Measurements from ENCODE around the gene IGFBP2. TPM values are rescaled to one million over a fixed set of nuclear protein-coding genes. Genes with fewer than 3 reads are reported as not detected.

Gene IGFBP2
- total and polyA plus RNA-seq, 2 of the 13 experiments (the other 11 are each of a cell fraction or from before 2014, with no cell fraction given), result 2.0 to 5.8 TPM

DNA sequence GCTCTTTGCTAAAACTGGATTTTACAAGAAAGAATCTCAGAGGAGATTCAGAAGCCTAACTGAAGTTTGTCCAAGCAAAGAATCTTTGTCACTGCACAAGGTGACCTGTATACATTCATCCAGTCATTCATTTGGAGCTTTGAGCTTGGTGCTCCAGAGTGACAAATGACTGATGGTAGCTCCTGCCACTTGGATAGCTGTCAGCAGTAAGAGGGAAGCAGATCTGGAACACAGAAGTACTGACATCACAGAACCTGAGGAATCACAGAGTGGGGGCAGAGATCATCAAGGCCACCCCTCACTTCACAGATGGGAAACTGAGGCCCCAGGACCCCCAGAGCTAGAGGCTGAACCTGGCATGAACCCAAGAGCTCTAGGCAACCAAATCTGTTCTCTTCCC is 28.8 kb upstream of the IGFBP2 start (continued):
- TF ChIP-seq, protein P1, sequence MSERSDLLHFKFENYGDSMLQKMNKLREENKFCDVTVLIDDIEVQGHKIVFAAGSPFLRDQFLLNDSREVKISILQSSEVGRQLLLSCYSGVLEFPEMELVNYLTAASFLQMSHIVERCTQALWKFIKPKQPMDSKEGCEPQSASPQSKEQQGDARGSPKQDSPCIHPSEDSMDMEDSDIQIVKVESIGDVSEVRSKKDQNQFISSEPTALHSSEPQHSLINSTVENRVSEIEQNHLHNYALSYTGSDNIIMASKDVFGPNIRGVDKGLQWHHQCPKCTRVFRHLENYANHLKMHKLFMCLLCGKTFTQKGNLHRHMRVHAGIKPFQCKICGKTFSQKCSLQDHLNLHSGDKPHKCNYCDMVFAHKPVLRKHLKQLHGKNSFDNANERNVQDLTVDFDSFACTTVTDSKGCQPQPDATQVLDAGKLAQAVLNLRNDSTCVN (CRISPR knock-in tag; IDR thresholded peaks at IDR 0.05; ENCODE audit: borderline replicate concordance), result no peak
- no peak for TF ChIP-seq ZBTB7B (CRISPR knock-in tag; IDR thresholded peaks at IDR 0.05)
- TF ChIP-seq, protein P2, sequence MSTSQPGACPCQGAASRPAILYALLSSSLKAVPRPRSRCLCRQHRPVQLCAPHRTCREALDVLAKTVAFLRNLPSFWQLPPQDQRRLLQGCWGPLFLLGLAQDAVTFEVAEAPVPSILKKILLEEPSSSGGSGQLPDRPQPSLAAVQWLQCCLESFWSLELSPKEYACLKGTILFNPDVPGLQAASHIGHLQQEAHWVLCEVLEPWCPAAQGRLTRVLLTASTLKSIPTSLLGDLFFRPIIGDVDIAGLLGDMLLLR (CRISPR knock-in tag; IDR thresholded peaks at IDR 0.05), result no peak
- TF ChIP-seq ZNF274 (CRISPR knock-in tag; IDR thresholded peaks at IDR 0.05), result no peak
- TF ChIP-seq FOXC1 (CRISPR knock-in tag; IDR thresholded peaks at IDR 0.05; ENCODE audit: borderline replicate concordance), result no peak
- TF ChIP-seq, protein P3, sequence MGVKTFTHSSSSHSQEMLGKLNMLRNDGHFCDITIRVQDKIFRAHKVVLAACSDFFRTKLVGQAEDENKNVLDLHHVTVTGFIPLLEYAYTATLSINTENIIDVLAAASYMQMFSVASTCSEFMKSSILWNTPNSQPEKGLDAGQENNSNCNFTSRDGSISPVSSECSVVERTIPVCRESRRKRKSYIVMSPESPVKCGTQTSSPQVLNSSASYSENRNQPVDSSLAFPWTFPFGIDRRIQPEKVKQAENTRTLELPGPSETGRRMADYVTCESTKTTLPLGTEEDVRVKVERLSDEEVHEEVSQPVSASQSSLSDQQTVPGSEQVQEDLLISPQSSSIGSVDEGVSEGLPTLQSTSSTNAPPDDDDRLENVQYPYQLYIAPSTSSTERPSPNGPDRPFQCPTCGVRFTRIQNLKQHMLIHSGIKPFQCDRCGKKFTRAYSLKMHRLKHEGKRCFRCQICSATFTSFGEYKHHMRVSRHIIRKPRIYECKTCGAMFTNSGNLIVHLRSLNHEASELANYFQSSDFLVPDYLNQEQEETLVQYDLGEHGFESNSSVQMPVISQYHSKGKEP (CRISPR knock-in tag; IDR thresholded peaks at IDR 0.05), result no peak
- no peak for TF ChIP-seq DNMT1 (CRISPR knock-in tag; IDR thresholded peaks at IDR 0.05)
- TF ChIP-seq ZNF335 (CRISPR knock-in tag; IDR thresholded peaks at IDR 0.05), result no peak

DNA sequence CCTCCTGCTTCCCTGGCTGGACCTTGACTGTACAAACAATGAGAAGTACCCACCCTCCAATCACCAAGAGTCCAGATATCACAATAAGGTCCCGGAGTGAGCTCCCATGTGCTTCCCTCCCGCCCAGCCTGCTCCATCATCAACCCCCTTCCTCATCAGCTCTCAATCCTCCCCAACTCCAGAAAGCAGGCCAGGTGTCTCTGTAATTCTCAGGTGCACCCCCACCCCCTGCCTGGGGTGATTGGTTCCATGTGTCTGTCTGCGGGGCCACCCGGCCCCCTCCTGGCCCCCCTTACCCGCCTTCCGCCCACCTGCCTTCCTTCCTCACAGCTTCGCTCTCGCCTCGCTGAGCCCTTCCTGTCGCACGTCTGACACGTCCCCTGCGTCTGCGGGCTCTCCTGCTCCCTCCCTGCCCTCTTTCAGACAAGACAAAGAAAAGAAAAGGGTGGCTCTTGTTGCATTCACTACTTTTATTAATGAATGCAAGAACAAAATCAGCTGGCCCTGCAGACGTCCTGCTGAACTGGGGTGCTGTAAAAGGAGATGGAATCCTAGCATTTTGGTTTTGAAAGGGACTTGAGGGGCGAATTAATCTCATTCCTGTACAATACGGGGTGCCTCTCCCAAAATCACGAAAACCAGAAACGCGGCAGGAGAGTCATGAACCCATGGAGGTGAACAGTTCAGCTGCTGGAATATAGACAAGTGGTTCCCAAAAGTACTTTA is 26.5 kb upstream of the IGFBP2 start:
- ATAC-seq, result peak; percentile 55; the same call in 2 of the 3 replicates
- Histone ChIP-seq H3K27me3 (ENCODE audit: control insufficient read depth in 1 of 2, insufficient read depth in 2 of 2, low read length in 2 of 2) (peaks cover 0 to 54% of the 10 kb centered on the region in 2 experiments; a peak in 3 of 5 replicates), H4K20me1 (ENCODE audit: insufficient read depth, low read length) (no peaks in the 10 kb centered on the region), H3K27ac (ENCODE audit: extremely low read length, insufficient read depth, low read length) (no peak overlapping the region), H3K79me2 (ENCODE audit: insufficient read depth, low read length) (no peaks in the 10 kb centered on the region), H3K9ac (ENCODE audit: insufficient read depth, low read depth, low read length) (no peak overlapping the region), H3K36me3 (replicated peaks in 1 of 2; ENCODE audit: control insufficient read depth in 1 of 2, insufficient read depth in 2 of 2, low read length in 2 of 2) (no peaks in the 10 kb centered on the region), H3K4me2 (ENCODE audit: low read depth, low read length) (no peak overlapping the region), H3K9me3 (ENCODE audit: low read length) (no peaks in the 10 kb centered on the region), H3K4me3 (replicated peaks in 1 of 3; ENCODE audit: insufficient read depth in 1 of 3, low read depth in 2 of 3, low read length in 3 of 3) (no peak overlapping the region), H3K4me1 (ENCODE audit: insufficient read depth, low read length) (peaks cover 18% of the 10 kb centered on the region), H2AFZ (ENCODE audit: low read length) (no peak overlapping the region)
- intact Hi-C loops (cut with micrococcal nuclease; ENCODE audit: unreplicated experiment) (no loop called here), in situ Hi-C loops (cut with HindIII; ENCODE audit: extremely low pct_ligation_motif_present, low pct_unique_long_range_greater_than_20kb) (no loop called here)
- WGBS (ENCODE audit: low lambda C conversion rate), result 51% methylated on average over 20 of the region's 20 CpGs
- no TSS peak for BruUV-seq (replicated peaks)
- ChIA-PET CTCF (ENCODE audit: low intra/inter-chr PET ratio, low total read pairs) (no interaction called here), POLR2A (interaction anchor here (1.2 kb wide), 1 partner anchor 108 kb away, joined by 3 read pairs; the partner anchor contains the start of gene RPL37A)
- FAIRE-seq, result no peak
- DNase-seq (ENCODE audit: low spot score), result no peak
- TF ChIP-seq MIXL1 (CRISPR knock-in tag; IDR thresholded peaks at IDR 0.05) (no peak), PHF8 (CRISPR knock-in tag; IDR thresholded peaks at IDR 0.05) (no peak), ZNF33A (CRISPR knock-in tag; IDR thresholded peaks at IDR 0.05; ENCODE audit: borderline replicate concordance) (0 out of 2 replicates have a peak, but pooled peaks have one; percentile 33), MATR3 (CRISPR knock-in tag; IDR thresholded peaks at IDR 0.05) (no peak), ZNF274 (CRISPR knock-in tag; IDR thresholded peaks at IDR 0.05) (no peak), SP2 (CRISPR knock-in tag; IDR thresholded peaks at IDR 0.05) (no peak)
- TF ChIP-seq, protein P4, sequence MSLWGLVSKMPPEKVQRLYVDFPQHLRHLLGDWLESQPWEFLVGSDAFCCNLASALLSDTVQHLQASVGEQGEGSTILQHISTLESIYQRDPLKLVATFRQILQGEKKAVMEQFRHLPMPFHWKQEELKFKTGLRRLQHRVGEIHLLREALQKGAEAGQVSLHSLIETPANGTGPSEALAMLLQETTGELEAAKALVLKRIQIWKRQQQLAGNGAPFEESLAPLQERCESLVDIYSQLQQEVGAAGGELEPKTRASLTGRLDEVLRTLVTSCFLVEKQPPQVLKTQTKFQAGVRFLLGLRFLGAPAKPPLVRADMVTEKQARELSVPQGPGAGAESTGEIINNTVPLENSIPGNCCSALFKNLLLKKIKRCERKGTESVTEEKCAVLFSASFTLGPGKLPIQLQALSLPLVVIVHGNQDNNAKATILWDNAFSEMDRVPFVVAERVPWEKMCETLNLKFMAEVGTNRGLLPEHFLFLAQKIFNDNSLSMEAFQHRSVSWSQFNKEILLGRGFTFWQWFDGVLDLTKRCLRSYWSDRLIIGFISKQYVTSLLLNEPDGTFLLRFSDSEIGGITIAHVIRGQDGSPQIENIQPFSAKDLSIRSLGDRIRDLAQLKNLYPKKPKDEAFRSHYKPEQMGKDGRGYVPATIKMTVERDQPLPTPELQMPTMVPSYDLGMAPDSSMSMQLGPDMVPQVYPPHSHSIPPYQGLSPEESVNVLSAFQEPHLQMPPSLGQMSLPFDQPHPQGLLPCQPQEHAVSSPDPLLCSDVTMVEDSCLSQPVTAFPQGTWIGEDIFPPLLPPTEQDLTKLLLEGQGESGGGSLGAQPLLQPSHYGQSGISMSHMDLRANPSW (CRISPR knock-in tag; IDR thresholded peaks at IDR 0.05; ENCODE audit: borderline replicate concordance), result no peak
